HG03571 (cell line): ENCODE measurements around the gene XIAP.
"Not testable (repeated sequence)": the region's sequence is repeated elsewhere in the genome, so short reads cannot be mapped to it uniquely, and the experiment has no call there.

Source experiments
- ATAC-seq: cut with Tn5 transposase; IDR thresholded peaks from one replicate; pipeline ENCODE4 v1.9.1; 2021; ENCODE audit not compliant: unreplicated experiment

Gene XIAP

GRCh38 chrX:123873956-123874355 lies 14.1 kb downstream of the XIAP start:
- no peak for ATAC-seq

GRCh38 chrX:123876177-123876576 lies 16.3 kb downstream of the XIAP start:
- ATAC-seq, result no peak

- no peak for ATAC-seq
Measured at GRCh38 chrX:123876844-123877243, 17.0 kb downstream of the XIAP start.

- ATAC-seq, result peak; percentile 91
Measured at GRCh38 chrX:123878252-123878721, 18.4 kb downstream of the XIAP start.

GRCh38 chrX:123881330-123881729 lies 21.5 kb downstream of the XIAP start:
- ATAC-seq, result no peak

DNA sequence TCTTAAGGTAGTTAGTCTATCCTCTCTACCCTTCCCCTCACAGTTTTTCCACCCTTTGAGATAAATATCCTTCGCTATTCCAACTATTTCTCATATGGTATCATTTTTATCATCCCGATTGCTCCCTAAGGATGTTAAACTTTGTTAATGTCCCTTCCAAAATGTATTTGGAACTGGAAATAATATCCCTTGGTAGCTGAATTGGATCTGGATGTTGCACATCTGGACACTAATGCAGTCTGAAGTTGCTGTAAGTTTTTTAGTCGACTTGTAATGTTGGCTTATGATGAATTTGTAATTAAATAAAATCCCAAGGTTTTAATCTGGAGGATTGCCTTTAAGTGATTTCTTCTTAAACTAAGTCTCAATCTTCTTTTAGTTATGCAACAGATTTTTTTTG lies 22.5 kb downstream of the XIAP start:
- ATAC-seq, result no peak

DNA sequence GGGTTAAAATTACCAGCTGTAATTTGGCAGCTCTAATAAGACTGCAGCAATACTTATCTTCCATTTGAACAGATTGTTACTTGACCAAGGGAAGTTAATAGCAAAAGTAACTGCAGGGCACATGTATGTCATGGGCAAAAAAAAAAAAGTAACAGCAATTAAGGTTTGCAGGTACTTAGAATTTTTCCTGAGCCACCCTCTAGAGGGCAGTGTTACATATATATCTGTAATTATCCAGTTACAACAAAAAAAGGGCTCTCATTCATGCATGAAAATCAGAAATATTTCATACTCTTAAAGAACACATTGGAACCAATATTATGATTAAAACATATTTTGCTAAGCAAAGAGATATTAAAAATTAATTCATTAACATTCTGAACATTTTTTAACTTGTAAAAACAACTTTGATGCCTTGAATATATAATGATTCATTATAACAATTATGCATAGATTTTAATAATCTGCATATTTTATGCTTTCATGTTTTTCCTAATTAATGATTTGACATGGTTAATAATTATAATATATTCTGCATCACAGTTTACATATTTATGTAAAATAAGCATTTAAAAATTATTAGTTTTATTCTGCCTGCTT lies 25.1 kb downstream of the XIAP start:
- no peak for ATAC-seq

- no peak for ATAC-seq
Measured at GRCh38 chrX:123899701-123900100, 39.8 kb downstream of the XIAP start.

DNA sequence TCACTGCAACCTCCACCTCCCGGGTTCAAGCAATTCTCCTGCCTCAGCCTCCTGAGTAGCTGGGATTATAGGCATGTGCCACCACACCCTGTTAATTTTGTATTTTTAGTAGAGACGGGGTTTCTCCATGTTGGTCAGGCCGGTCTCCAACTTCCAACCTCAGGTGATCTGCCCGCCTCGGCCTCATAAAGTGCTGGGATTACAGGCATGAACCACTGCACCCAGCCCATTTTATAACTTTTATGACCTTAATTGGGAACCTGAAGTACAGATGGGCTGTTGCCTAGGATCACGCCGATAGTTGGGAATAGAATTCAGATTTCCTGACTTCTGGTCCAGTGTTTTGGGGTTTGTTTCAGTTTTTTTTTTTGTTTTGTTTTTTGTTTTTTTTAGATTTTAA lies 43.4 kb downstream of the XIAP start:
- ATAC-seq, result not testable (repeated sequence)

DNA sequence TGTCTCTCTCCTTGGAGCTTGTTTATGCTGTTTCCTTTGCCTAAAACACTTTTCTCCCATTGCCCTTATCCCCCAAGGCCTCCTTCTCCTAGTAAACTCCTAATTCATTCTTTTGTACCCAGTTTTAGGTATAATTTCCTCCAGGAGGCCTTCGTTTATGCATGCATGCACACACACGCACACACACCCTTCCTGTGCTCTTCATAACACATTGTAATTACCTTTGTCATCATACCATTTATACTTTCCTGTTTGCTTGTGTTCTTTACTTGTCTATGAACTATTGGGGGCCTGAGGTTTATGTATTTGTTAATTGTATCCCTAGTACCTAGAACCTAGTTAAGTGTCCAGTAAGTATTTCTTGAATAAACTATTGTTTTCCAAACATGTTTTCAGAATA lies 45.5 kb downstream of the XIAP start:
- ATAC-seq, result no peak

DNA sequence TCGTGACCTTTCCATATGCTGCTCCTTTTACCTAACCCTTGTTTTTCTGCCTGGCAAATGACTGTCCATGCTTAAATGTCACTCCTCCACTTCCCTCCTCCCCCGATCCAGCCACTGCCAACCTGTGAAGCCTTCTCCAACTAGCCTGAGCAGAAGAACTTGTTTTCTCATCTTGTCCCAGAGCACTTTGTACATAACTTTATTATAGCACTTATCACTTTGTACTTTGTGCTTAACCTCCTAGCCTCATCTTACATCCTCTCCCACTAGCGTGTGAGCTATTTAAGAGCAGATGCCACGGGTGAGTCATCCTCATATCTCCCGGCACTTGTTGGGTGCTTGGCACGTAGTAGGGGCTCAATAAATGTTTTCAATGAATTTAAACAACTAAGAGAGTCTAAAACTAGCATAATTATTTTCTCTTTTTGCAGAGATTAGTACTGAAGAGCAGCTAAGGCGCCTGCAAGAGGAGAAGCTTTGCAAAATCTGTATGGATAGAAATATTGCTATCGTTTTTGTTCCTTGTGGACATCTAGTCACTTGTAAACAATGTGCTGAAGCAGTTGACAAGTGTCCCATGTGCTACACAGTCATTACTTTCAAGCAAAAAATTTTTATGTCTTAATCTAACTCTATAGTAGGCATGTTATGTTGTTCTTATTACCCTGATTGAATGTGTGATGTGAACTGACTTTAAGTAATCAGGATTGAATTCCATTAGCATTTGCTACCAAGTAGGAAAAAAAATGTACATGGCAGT lies 46.9 kb downstream of the XIAP start:
- ATAC-seq, result no peak

GRCh38 chrX:123909523-123909922 lies 49.7 kb downstream of the XIAP start:
- ATAC-seq, result no peak

DNA sequence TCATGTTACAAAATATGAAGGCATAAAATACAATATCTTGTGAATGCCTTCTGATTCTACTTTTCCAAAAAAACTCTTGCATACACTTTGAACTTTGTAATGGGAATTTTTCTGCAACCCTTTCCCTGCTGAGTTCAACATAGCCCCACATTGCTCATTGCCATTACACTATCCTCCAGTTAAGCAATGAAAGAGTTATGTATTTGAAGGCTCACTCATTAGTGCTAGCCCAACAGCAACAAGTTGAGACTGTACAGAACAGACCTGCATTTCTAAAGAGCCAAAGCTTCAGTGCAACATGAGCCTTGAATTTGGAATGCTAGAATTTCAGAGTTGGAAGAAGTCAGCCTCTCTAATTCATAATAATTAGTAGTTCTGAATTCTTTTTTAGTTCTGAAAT lies 57.2 kb downstream of the XIAP start:
- no peak for ATAC-seq

- ATAC-seq, result no peak
Measured at GRCh38 chrX:123918106-123918721, 58.4 kb downstream of the XIAP start.

- ATAC-seq, result no peak
Measured at GRCh38 chrX:123920105-123920785, 60.4 kb downstream of the XIAP start.

- ATAC-seq, result no peak
Measured at GRCh38 chrX:123923211-123923610, 63.4 kb downstream of the XIAP start.

GRCh38 chrX:123924186-123924585 lies 64.3 kb downstream of the XIAP start:
- ATAC-seq, result no peak

DNA sequence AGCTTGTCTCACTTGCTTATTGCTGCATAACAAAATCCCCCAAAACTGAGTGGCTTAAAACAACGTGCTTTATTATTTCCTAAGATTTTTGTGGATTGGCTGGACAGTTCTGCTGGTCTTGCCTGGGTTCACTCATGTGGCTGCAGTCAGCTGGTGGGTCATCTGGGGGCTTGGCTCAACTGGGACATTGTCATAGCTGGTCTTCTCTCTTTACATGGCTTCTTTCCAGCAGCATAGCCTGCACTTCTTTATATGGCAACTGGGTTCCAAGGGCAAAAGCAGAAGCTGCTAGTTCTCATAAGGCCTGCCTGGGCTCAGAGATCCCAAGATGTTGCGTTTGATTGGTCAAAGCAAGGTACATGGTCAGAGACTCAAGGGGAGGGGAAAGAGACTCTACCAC lies 68.0 kb downstream of the XIAP start:
- no peak for ATAC-seq

- ATAC-seq, result not testable (repeated sequence)
Measured at GRCh38 chrX:123932055-123932454, 72.2 kb downstream of the XIAP start.

- no peak for ATAC-seq
Measured at GRCh38 chrX:123943074-123943473, 83.2 kb downstream of the XIAP start.

GRCh38 chrX:123943488-123943887 lies 83.6 kb downstream of the XIAP start:
- ATAC-seq, result no peak

DNA sequence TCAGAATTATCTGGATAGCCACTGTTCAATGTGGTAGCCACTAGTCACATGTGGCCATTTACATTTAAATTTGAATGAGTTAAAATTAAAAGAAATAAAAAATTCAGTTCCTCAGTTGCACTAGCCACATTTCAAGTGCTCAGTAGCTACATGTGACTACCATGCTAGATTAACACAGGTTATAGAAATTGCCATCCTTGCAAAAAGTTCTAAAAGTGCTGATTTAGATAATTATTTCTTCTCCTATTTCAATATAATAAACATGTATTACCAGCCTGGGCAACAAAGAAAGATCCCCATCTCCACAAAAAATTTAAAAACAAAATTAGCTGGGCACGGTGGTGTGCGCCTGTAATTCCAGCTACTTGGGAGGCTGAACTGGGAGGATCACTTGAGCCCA lies 90.0 kb downstream of the XIAP start:
- no peak for ATAC-seq
